ENCODE results near the gene TTN. TPM values are rescaled to one million over a fixed set of nuclear protein-coding genes. Genes with fewer than 3 reads are reported as not detected.

Gene TTN
- total RNA-seq, 1 donor from 2014 or later: 0.50 TPM

- Histone ChIP-seq H3K4me1 (ENCODE audit: insufficient read depth, low read length) (no peaks in the 10 kb centered on the region), H3K9me3 (ENCODE audit: insufficient read depth, low read depth, low read length) (no peaks in the 10 kb centered on the region), H3K9ac (ENCODE audit: low read length) (no peak overlapping the region), H3K79me2 (ENCODE audit: insufficient read depth, low read length) (no peaks in the 10 kb centered on the region), H3K27me3 (ENCODE audit: insufficient read depth, low read length) (no peaks in the 10 kb centered on the region), H3K4me2 (ENCODE audit: low read length) (no peak overlapping the region), H3K4me3 (ENCODE audit: insufficient read depth, low read depth, low read length) (no peak overlapping the region), H4K20me1 (ENCODE audit: insufficient read depth, low read length) (no peaks in the 10 kb centered on the region), H3K27ac (ENCODE audit: low read depth, low read length) (no peak overlapping the region), H2AFZ (ENCODE audit: low read depth, low read length) (no peak overlapping the region), H3K36me3 (ENCODE audit: insufficient read depth, low read length) (no peaks in the 10 kb centered on the region)
- TF ChIP-seq, protein P1, sequence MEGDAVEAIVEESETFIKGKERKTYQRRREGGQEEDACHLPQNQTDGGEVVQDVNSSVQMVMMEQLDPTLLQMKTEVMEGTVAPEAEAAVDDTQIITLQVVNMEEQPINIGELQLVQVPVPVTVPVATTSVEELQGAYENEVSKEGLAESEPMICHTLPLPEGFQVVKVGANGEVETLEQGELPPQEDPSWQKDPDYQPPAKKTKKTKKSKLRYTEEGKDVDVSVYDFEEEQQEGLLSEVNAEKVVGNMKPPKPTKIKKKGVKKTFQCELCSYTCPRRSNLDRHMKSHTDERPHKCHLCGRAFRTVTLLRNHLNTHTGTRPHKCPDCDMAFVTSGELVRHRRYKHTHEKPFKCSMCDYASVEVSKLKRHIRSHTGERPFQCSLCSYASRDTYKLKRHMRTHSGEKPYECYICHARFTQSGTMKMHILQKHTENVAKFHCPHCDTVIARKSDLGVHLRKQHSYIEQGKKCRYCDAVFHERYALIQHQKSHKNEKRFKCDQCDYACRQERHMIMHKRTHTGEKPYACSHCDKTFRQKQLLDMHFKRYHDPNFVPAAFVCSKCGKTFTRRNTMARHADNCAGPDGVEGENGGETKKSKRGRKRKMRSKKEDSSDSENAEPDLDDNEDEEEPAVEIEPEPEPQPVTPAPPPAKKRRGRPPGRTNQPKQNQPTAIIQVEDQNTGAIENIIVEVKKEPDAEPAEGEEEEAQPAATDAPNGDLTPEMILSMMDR (IDR thresholded peaks at IDR 0.05; ENCODE audit: insufficient read depth, low read depth, low read length): no peak
- no peak for TF ChIP-seq EZH2 (IDR thresholded peaks at IDR 0.05; ENCODE audit: insufficient read depth, low read length)
- Mint-ChIP-seq H3K36me3 (ENCODE audit: low read depth, unreplicated experiment) (no peaks in the 10 kb centered on the region), H3K27me3 (ENCODE audit: low read depth, unreplicated experiment) (no peaks in the 10 kb centered on the region), H3K27ac (ENCODE audit: unreplicated experiment) (no peak overlapping the region), H3K4me3 (ENCODE audit: unreplicated experiment) (no peak overlapping the region), H3K9me3 (ENCODE audit: unreplicated experiment) (no peaks in the 10 kb centered on the region), H3K4me1 (ENCODE audit: low read depth, unreplicated experiment) (no peaks in the 10 kb centered on the region)
- DNase-seq (ENCODE audit: low read depth) (no peak), FAIRE-seq (no peak)
These were observed 117.4 kb downstream of the TTN start for GRCh38 chr2:178689808-178690207.

- H3K27me3 Mint-ChIP-seq (ENCODE audit: low read depth, unreplicated experiment): no peaks in the 10 kb centered on the region
- no peaks in the 10 kb centered on the region for H3K36me3 ChIP-seq (ENCODE audit: insufficient read depth, low read length)
- FAIRE-seq (no peak), DNase-seq (ENCODE audit: low read depth) (no peak)
- no peak overlapping the region for H3K4me3 ChIP-seq (ENCODE audit: insufficient read depth, low read depth, low read length)
- no peak overlapping the region for H3K4me2 ChIP-seq (ENCODE audit: low read length)
- no peaks in the 10 kb centered on the region for H3K9me3 ChIP-seq (ENCODE audit: insufficient read depth, low read depth, low read length)
- no peak overlapping the region for H3K27ac Mint-ChIP-seq (ENCODE audit: unreplicated experiment)
- no peak overlapping the region for H2AFZ ChIP-seq (ENCODE audit: low read depth, low read length)
- H3K27me3 ChIP-seq (ENCODE audit: insufficient read depth, low read length): no peaks in the 10 kb centered on the region
- no peak overlapping the region for H3K9ac ChIP-seq (ENCODE audit: low read length)
- no peak overlapping the region for H3K4me3 Mint-ChIP-seq (ENCODE audit: unreplicated experiment)
- no peaks in the 10 kb centered on the region for H3K4me1 ChIP-seq (ENCODE audit: insufficient read depth, low read length)
- H4K20me1 ChIP-seq (ENCODE audit: insufficient read depth, low read length): no peaks in the 10 kb centered on the region
- TF ChIP-seq, protein P1 (IDR thresholded peaks at IDR 0.05; ENCODE audit: insufficient read depth, low read depth, low read length): no peak
- TF ChIP-seq EZH2 (IDR thresholded peaks at IDR 0.05; ENCODE audit: insufficient read depth, low read length): no peak
- no peaks in the 10 kb centered on the region for H3K79me2 ChIP-seq (ENCODE audit: insufficient read depth, low read length)
- no peak overlapping the region for H3K27ac ChIP-seq (ENCODE audit: low read depth, low read length)
- no peaks in the 10 kb centered on the region for H3K4me1 Mint-ChIP-seq (ENCODE audit: low read depth, unreplicated experiment)
- no peaks in the 10 kb centered on the region for H3K9me3 Mint-ChIP-seq (ENCODE audit: unreplicated experiment)
- no peaks in the 10 kb centered on the region for H3K36me3 Mint-ChIP-seq (ENCODE audit: low read depth, unreplicated experiment)
These were observed 123.3 kb downstream of the TTN start for GRCh38 chr2:178683877-178684276.

GRCh38 chr2:178681081-178681480 lies 126.1 kb downstream of the TTN start:
- H3K9me3 Mint-ChIP-seq (ENCODE audit: unreplicated experiment): no peaks in the 10 kb centered on the region
- Histone ChIP-seq H3K79me2 (ENCODE audit: insufficient read depth, low read length) (no peaks in the 10 kb centered on the region), H4K20me1 (ENCODE audit: insufficient read depth, low read length) (no peaks in the 10 kb centered on the region), H3K4me2 (ENCODE audit: low read length) (no peak overlapping the region), H3K27ac (ENCODE audit: low read depth, low read length) (no peak overlapping the region), H2AFZ (ENCODE audit: low read depth, low read length) (no peak overlapping the region), H3K4me3 (ENCODE audit: insufficient read depth, low read depth, low read length) (no peak overlapping the region), H3K9me3 (ENCODE audit: insufficient read depth, low read depth, low read length) (no peaks in the 10 kb centered on the region), H3K4me1 (ENCODE audit: insufficient read depth, low read length) (no peaks in the 10 kb centered on the region), H3K9ac (ENCODE audit: low read length) (no peak overlapping the region), H3K36me3 (ENCODE audit: insufficient read depth, low read length) (no peaks in the 10 kb centered on the region), H3K27me3 (ENCODE audit: insufficient read depth, low read length) (no peaks in the 10 kb centered on the region)
- no peak overlapping the region for H3K4me3 Mint-ChIP-seq (ENCODE audit: unreplicated experiment)
- no peaks in the 10 kb centered on the region for H3K36me3 Mint-ChIP-seq (ENCODE audit: low read depth, unreplicated experiment)
- no peaks in the 10 kb centered on the region for H3K4me1 Mint-ChIP-seq (ENCODE audit: low read depth, unreplicated experiment)
- FAIRE-seq (no peak), DNase-seq (ENCODE audit: low read depth) (no peak)
- TF ChIP-seq, protein P1 (IDR thresholded peaks at IDR 0.05; ENCODE audit: insufficient read depth, low read depth, low read length): no peak
- TF ChIP-seq EZH2 (IDR thresholded peaks at IDR 0.05; ENCODE audit: insufficient read depth, low read length): no peak
- H3K27ac Mint-ChIP-seq (ENCODE audit: unreplicated experiment): no peak overlapping the region
- H3K27me3 Mint-ChIP-seq (ENCODE audit: low read depth, unreplicated experiment): no peaks in the 10 kb centered on the region
